Panc1 (cell line): ENCODE data around the gene TTR. TPM values are rescaled to one million over a fixed set of nuclear protein-coding genes. Genes with fewer than 3 reads are reported as not detected.

Source experiments
- ATAC-seq: fragments of 200-7000 bp; cut with Tn5 transposase; 2 replicates; pipeline ENCODE4 v1.9.1; 2020; ENCODE audit warnings: mild to moderate bottlenecking, moderate library complexity
- BruUV-seq: library from RNA; stranded (reverse); fragments of 400-500 nt; replicated peaks from 2 replicates; lab custom pipeline; 2021; lab: Mats Ljungman, UMichigan
- CTCF ChIA-PET: fragments of 300-600 bp; sonication (Branson Sonifier 250); formaldehyde crosslinking; loops from one replicate; lab custom pipeline; 2022; ENCODE audit warnings: antibody characterized with exemption; lab: Charles Lee
- POLR2A ChIA-PET: fragments of 300-600 bp; sonication (Branson Sonifier 250); formaldehyde crosslinking; loops from one replicate; lab custom pipeline; 2022; ENCODE audit warnings: antibody characterized with exemption; lab: Charles Lee
- DNase-seq: peaks from one replicate; pipeline ENCODE4 v3.0.0-alpha.2; 2010; ENCODE audit warnings: low read depth, low spot score
- H3K27ac ChIP-seq: 2 replicates; pipeline ENCODE4 v1.5.1; 2011; ENCODE audit warnings: mild to moderate bottlenecking, low read length, inconsistent platforms
- H3K27me3 ChIP-seq: fragments of 200-500 bp; sonication (Bioruptor generic); 2 replicates; pipeline ENCODE4 v1.6.0; 2014; ENCODE audit warnings: low read length, inconsistent platforms; ENCODE audit not compliant: control insufficient read depth, insufficient read depth
- H3K36me3 ChIP-seq: fragments of 200-500 bp; sonication (Bioruptor generic); 2 replicates; pipeline ENCODE4 v1.5.1; 2014; ENCODE audit warnings: inconsistent platforms, mild to moderate bottlenecking, low read length, moderate library complexity; ENCODE audit not compliant: control insufficient read depth, insufficient read depth
- H3K4me1 ChIP-seq: 2 replicates; pipeline ENCODE4 v1.5.1; 2011; ENCODE audit warnings: inconsistent platforms, mild to moderate bottlenecking, low read length, moderate library complexity; ENCODE audit not compliant: control insufficient read depth, insufficient read depth
- H3K4me3 ChIP-seq, 2 experiments: 2 replicates each; pipeline ENCODE4 v1.5.1; 2011 to 2012; ENCODE audit warnings: low read depth in 2 of 2, low read length in 2 of 2, mild to moderate bottlenecking in 2 of 2, inconsistent platforms in 1 of 2, moderate library complexity in 1 of 2
- H3K9me3 ChIP-seq: fragments of 200-500 bp; sonication (Bioruptor generic); 2 replicates; pipeline ENCODE4 v1.5.1; 2014; ENCODE audit warnings: low read depth, mild to moderate bottlenecking, inconsistent platforms, low read length, moderate library complexity; ENCODE audit not compliant: control insufficient read depth, insufficient read depth
- POLR2AphosphoS5 ChIP-seq: IDR thresholded peaks from 2 replicates; pipeline ENCODE4 v1.6.1; 2012; ENCODE audit warnings: mild to moderate bottlenecking, low read depth, low read length, moderate library complexity
- SIN3A ChIP-seq: IDR thresholded peaks from 2 replicates; pipeline ENCODE4 v1.6.1; 2012; ENCODE audit warnings: low read depth, mild to moderate bottlenecking, low read length, moderate library complexity, borderline replicate concordance; ENCODE audit not compliant: insufficient read depth
- TCF7L2 ChIP-seq: IDR thresholded peaks from 2 replicates; pipeline ENCODE4 v1.6.1; 2011; ENCODE audit warnings: mild to moderate bottlenecking, low read depth, low read length, inconsistent platforms
- in situ Hi-C: cut with HindIII; loops from 2 replicates; pipeline ENCODE4 v1.10.0; 2016; ENCODE audit warnings: low sequenced_read_pairs, low pct_unique_long_range_greater_than_20kb
- intact Hi-C: fragments of 100-400 bp; cut with micrococcal nuclease; formaldehyde crosslinking; loops from one replicate; pipeline ENCODE4 v1.10.0; 2022; ENCODE audit not compliant: unreplicated experiment
- total RNA-seq: library from RNA; stranded (reverse); gene quantifications from one replicate; pipeline ENCODE4 v1.2.1, GENCODE V29; 2021; ENCODE audit not compliant: unreplicated experiment
- TF ChIP-seq, protein P1 (sequence below), 2 experiments: IDR thresholded peaks; 2 replicates each; pipeline ENCODE4 v1.6.1; 2011 to 2012; ENCODE audit warnings: low read depth in 2 of 2, control low read depth in 1 of 2, low read length in 1 of 2, mild to moderate bottlenecking in 1 of 2, moderate library complexity in 1 of 2; ENCODE audit not compliant: insufficient read depth in 1 of 2
- TF ChIP-seq, protein P2 (sequence below): fragments of 450-650 bp; IDR thresholded peaks from 2 replicates; pipeline ENCODE4 v1.5.1; 2017; ENCODE audit warnings: mild to moderate bottlenecking

TTR gene
- total RNA-seq, 1 experiment from 2014 or later, result 1.0 TPM

DNA sequence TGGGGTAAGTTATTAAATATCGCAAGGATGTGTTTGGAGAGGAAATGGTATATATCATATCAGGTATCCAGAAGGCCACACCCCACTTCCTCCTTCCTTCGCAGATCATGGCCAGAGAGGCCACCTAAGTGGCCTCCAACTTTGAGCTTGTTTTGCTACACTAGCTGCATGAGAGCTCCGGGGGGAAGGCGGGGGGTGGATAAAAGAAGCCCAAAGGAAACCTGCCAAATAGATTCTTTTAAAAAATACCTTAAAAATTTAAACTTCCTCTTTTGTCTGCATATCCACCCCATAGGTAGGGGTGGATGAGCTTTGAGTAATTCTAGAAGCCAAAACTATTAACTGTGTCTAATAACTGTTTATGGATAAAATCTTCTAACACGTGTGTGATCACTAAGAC, 5.7 kb upstream of the TTR start:
- Histone ChIP-seq H3K27me3 (no peaks in the 10 kb centered on the region), H3K4me1 (no peaks in the 10 kb centered on the region), H3K4me3 (no peak overlapping the region), H3K27ac (no peak overlapping the region), H3K9me3 (no peaks in the 10 kb centered on the region), H3K36me3 (no peaks in the 10 kb centered on the region)
- in situ Hi-C loops (no loop called here), intact Hi-C loops (no loop called here)
- BruUV-seq, result no TSS peak
- ATAC-seq (no peak), DNase-seq (no peak)
- ChIA-PET CTCF (interaction anchor here (0.6 kb wide), 1 partner anchor 483 kb away, joined by 3 read pairs; no protein-coding TSS in a partner anchor), POLR2A (no interaction called here)
- TF ChIP-seq POLR2AphosphoS5 (no peak), SIN3A (no peak), TCF7L2 (no peak)
- TF ChIP-seq, protein P1, sequence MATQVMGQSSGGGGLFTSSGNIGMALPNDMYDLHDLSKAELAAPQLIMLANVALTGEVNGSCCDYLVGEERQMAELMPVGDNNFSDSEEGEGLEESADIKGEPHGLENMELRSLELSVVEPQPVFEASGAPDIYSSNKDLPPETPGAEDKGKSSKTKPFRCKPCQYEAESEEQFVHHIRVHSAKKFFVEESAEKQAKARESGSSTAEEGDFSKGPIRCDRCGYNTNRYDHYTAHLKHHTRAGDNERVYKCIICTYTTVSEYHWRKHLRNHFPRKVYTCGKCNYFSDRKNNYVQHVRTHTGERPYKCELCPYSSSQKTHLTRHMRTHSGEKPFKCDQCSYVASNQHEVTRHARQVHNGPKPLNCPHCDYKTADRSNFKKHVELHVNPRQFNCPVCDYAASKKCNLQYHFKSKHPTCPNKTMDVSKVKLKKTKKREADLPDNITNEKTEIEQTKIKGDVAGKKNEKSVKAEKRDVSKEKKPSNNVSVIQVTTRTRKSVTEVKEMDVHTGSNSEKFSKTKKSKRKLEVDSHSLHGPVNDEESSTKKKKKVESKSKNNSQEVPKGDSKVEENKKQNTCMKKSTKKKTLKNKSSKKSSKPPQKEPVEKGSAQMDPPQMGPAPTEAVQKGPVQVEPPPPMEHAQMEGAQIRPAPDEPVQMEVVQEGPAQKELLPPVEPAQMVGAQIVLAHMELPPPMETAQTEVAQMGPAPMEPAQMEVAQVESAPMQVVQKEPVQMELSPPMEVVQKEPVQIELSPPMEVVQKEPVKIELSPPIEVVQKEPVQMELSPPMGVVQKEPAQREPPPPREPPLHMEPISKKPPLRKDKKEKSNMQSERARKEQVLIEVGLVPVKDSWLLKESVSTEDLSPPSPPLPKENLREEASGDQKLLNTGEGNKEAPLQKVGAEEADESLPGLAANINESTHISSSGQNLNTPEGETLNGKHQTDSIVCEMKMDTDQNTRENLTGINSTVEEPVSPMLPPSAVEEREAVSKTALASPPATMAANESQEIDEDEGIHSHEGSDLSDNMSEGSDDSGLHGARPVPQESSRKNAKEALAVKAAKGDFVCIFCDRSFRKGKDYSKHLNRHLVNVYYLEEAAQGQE (IDR thresholded peaks at IDR 0.05; ENCODE audit: insufficient read depth in 1 of 2, low read depth in 2 of 2, low read length in 1 of 2), result no peak
- TF ChIP-seq, protein P2, sequence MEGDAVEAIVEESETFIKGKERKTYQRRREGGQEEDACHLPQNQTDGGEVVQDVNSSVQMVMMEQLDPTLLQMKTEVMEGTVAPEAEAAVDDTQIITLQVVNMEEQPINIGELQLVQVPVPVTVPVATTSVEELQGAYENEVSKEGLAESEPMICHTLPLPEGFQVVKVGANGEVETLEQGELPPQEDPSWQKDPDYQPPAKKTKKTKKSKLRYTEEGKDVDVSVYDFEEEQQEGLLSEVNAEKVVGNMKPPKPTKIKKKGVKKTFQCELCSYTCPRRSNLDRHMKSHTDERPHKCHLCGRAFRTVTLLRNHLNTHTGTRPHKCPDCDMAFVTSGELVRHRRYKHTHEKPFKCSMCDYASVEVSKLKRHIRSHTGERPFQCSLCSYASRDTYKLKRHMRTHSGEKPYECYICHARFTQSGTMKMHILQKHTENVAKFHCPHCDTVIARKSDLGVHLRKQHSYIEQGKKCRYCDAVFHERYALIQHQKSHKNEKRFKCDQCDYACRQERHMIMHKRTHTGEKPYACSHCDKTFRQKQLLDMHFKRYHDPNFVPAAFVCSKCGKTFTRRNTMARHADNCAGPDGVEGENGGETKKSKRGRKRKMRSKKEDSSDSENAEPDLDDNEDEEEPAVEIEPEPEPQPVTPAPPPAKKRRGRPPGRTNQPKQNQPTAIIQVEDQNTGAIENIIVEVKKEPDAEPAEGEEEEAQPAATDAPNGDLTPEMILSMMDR, result no peak

DNA sequence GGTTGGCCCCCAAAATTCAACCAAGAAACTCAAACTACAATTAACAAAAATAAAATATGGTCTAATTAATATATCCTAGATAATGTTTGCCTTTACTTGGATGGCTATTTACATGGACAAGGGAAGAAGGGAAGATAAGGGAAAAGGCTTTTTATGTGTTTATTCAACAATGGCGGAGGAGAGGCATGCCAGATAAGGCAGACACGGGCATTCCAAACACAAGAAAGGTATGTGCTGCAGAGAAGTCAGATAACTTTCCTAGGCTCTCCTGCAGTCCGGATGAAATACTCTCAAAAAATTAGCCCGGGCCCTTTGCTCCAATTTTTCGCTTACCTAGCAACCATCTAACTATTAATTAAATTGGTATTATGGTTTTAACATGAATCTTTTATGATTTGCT, 5.1 kb upstream of the TTR start:
- CTCF ChIA-PET, result no interaction called here

More for the DNA sequence above, 5.1 kb upstream of the TTR start:
- no peak overlapping the region for H3K27ac ChIP-seq
- no peaks in the 10 kb centered on the region for H3K9me3 ChIP-seq
- no peaks in the 10 kb centered on the region for H3K36me3 ChIP-seq
- no peak for DNase-seq
- no TSS peak for BruUV-seq
- intact Hi-C loops (no loop called here), in situ Hi-C loops (no loop called here)
- H3K4me3 ChIP-seq, result no peak overlapping the region
- TF ChIP-seq TCF7L2 (no peak), SIN3A (no peak), POLR2AphosphoS5 (no peak)
- TF ChIP-seq, protein P2, result no peak
- TF ChIP-seq, protein P1 (IDR thresholded peaks at IDR 0.05; ENCODE audit: insufficient read depth in 1 of 2, low read depth in 2 of 2, low read length in 1 of 2), result no peak
- H3K4me1 ChIP-seq, result no peaks in the 10 kb centered on the region
- POLR2A ChIA-PET, result no interaction called here
- no peak for ATAC-seq
- H3K27me3 ChIP-seq, result no peaks in the 10 kb centered on the region; the same call in 1 of the 2 replicates
